Retinal pigment epithelial cell (primary cell): ENCODE results near the gene SMARCAD1.

ENCODE experiments used
- DNase-seq: peaks from one replicate; pipeline ENCODE4 v3.0.0-alpha.2; 2010; ENCODE audit warnings: low read depth
- H3K4me3 ChIP-seq: 2 replicates; pipeline ENCODE4 v1.5.1; 2011; ENCODE audit warnings: mild to moderate bottlenecking, low read length, control low read depth, moderate library complexity
- CTCF ChIP-seq: conservative IDR thresholded peaks from 2 replicates; pipeline ENCODE4 v1.5.1; 2011; ENCODE audit warnings: low read depth, low read length, control low read depth, inconsistent platforms

Gene SMARCAD1

GRCh38 chr4:94244829-94245185, 37.1 kb downstream of the SMARCAD1 start:
- H3K4me3 ChIP-seq: no peak overlapping the region
- no peak for TF ChIP-seq CTCF
- no peak for DNase-seq

GRCh38 chr4:94251094-94251493, 43.4 kb downstream of the SMARCAD1 start:
- TF ChIP-seq CTCF: no peak
- no peak for DNase-seq
- H3K4me3 ChIP-seq: no peak overlapping the region

GRCh38 chr4:94253036-94253435, 45.4 kb downstream of the SMARCAD1 start:
- DNase-seq: no peak
- no peak for TF ChIP-seq CTCF
- H3K4me3 ChIP-seq: no peak overlapping the region

GRCh38 chr4:94256144-94256783, 48.6 kb downstream of the SMARCAD1 start:
- TF ChIP-seq CTCF: no peak
- no peak overlapping the region for H3K4me3 ChIP-seq
- DNase-seq: no peak

GRCh38 chr4:94256828-94257227, 49.2 kb downstream of the SMARCAD1 start:
- no peak overlapping the region for H3K4me3 ChIP-seq
- DNase-seq: no peak
- peak; percentile 40 for TF ChIP-seq CTCF

- no peak overlapping the region for H3K4me3 ChIP-seq
- TF ChIP-seq CTCF: no peak
- DNase-seq: no peak
Observed at GRCh38 chr4:94262163-94263016, 54.7 kb downstream of the SMARCAD1 start.

- DNase-seq: no peak
- H3K4me3 ChIP-seq: no peak overlapping the region
- TF ChIP-seq CTCF: no peak
Observed at GRCh38 chr4:94267037-94267436, 59.4 kb downstream of the SMARCAD1 start.
